PFSK-1 (cell line): ENCODE measurements around the gene KLHL13.

ENCODE experiments used
- POLR2AphosphoS5 ChIP-seq: IDR thresholded peaks from 2 replicates; pipeline ENCODE4 v1.6.1; 2012; ENCODE audit warnings: low read depth, mild to moderate bottlenecking, control low read depth, low read length, moderate library complexity
- SIN3A ChIP-seq: IDR thresholded peaks from 2 replicates; pipeline ENCODE4 v1.6.1; 2012; ENCODE audit warnings: mild to moderate bottlenecking, low read length, moderate library complexity, borderline replicate concordance; ENCODE audit not compliant: insufficient read depth
- TAF1 ChIP-seq: IDR thresholded peaks from 2 replicates; pipeline ENCODE4 v1.6.1; 2012; ENCODE audit warnings: low read length, control low read depth, borderline replicate concordance; ENCODE audit not compliant: insufficient read depth
- TF ChIP-seq, protein P1 (sequence below), 2 experiments: IDR thresholded peaks; 2 replicates each; pipeline versions ENCODE4 v1.6.1 to v1.8.0; 2011 to 2012; ENCODE audit warnings: low read depth in 2 of 2, low read length in 2 of 2, control low read depth in 1 of 2, inconsistent platforms in 1 of 2, mild to moderate bottlenecking in 1 of 2, moderate library complexity in 1 of 2; ENCODE audit not compliant: insufficient read depth in 1 of 2

DNA sequence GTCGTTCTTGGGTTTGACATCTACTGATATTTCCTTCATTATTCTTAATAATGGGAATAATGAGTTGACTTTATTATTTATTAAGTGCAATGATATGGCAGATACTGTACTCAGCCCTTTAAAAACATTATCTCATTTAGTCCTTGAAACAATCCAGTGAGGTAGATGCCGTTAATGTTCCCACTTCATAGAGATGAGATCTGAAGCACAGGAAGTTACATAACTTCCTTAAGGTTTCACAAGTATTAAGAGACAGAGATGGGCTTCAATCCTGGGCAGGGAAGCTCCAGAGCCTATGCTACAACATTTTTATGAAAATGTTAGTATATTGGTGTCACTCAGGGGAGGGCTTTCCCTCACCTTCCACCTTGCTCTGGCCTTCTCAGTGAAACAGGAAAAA, 9.7 kb upstream of the KLHL13 start:
- TF ChIP-seq POLR2AphosphoS5 (no peak), TAF1 (no peak), SIN3A (no peak)
- TF ChIP-seq, protein P1, sequence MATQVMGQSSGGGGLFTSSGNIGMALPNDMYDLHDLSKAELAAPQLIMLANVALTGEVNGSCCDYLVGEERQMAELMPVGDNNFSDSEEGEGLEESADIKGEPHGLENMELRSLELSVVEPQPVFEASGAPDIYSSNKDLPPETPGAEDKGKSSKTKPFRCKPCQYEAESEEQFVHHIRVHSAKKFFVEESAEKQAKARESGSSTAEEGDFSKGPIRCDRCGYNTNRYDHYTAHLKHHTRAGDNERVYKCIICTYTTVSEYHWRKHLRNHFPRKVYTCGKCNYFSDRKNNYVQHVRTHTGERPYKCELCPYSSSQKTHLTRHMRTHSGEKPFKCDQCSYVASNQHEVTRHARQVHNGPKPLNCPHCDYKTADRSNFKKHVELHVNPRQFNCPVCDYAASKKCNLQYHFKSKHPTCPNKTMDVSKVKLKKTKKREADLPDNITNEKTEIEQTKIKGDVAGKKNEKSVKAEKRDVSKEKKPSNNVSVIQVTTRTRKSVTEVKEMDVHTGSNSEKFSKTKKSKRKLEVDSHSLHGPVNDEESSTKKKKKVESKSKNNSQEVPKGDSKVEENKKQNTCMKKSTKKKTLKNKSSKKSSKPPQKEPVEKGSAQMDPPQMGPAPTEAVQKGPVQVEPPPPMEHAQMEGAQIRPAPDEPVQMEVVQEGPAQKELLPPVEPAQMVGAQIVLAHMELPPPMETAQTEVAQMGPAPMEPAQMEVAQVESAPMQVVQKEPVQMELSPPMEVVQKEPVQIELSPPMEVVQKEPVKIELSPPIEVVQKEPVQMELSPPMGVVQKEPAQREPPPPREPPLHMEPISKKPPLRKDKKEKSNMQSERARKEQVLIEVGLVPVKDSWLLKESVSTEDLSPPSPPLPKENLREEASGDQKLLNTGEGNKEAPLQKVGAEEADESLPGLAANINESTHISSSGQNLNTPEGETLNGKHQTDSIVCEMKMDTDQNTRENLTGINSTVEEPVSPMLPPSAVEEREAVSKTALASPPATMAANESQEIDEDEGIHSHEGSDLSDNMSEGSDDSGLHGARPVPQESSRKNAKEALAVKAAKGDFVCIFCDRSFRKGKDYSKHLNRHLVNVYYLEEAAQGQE (IDR thresholded peaks at IDR 0.05; ENCODE audit: insufficient read depth in 1 of 2, low read depth in 2 of 2, low read length in 2 of 2): no peak
